ENCODE data around the gene CENPP.

The CENPP gene

GRCh38 chr9:92377876-92378275 is 52.1 kb downstream of the CENPP start:
- Histone ChIP-seq H3K27me3 (ENCODE audit: low read depth) (no peaks in the 10 kb centered on the region), H3K36me3 (replicated peaks) (no peaks in the 10 kb centered on the region), H3K9me3 (no peaks in the 10 kb centered on the region), H3K4me3 (no peak overlapping the region), H3K4me1 (peaks cover 7% of the 10 kb centered on the region)
- in situ Hi-C loops (cut with MboI; ENCODE audit: low sequenced_read_pairs), result no loop called here
- no peak for DNase-seq (ENCODE audit: low spot score in 2 of 2)

GRCh38 chr9:92378865-92379560 is 53.3 kb downstream of the CENPP start:
- Histone ChIP-seq H3K4me1 (peaks cover 7% of the 10 kb centered on the region), H3K36me3 (replicated peaks) (no peaks in the 10 kb centered on the region), H3K27me3 (ENCODE audit: low read depth) (no peaks in the 10 kb centered on the region), H3K4me3 (no peak overlapping the region), H3K9me3 (no peaks in the 10 kb centered on the region)
- peak; percentile 10 to 65 for DNase-seq (ENCODE audit: low spot score in 2 of 2)
- in situ Hi-C loops (cut with MboI; ENCODE audit: low sequenced_read_pairs), result no loop called here

GRCh38 chr9:92380603-92381002 is 54.9 kb downstream of the CENPP start:
- no peak for DNase-seq (ENCODE audit: low spot score in 2 of 2)
- Histone ChIP-seq H3K4me3 (no peak overlapping the region), H3K27me3 (ENCODE audit: low read depth) (no peaks in the 10 kb centered on the region), H3K4me1 (peaks cover 7% of the 10 kb centered on the region), H3K9me3 (no peaks in the 10 kb centered on the region), H3K36me3 (replicated peaks) (no peaks in the 10 kb centered on the region)
- in situ Hi-C loops (cut with MboI; ENCODE audit: low sequenced_read_pairs), result no loop called here

GRCh38 chr9:92381775-92382174 is 56.0 kb downstream of the CENPP start:
- no peaks in the 10 kb centered on the region for H3K36me3 ChIP-seq (replicated peaks)
- DNase-seq (ENCODE audit: low spot score in 2 of 2), result no peak
- no peak overlapping the region for H3K4me3 ChIP-seq
- no peaks in the 10 kb centered on the region for H3K9me3 ChIP-seq
- in situ Hi-C loops (cut with MboI; ENCODE audit: low sequenced_read_pairs), result no loop called here
- no peaks in the 10 kb centered on the region for H3K27me3 ChIP-seq (ENCODE audit: low read depth)
- H3K4me1 ChIP-seq, result peaks cover 7% of the 10 kb centered on the region

GRCh38 chr9:92384375-92384774 is 58.6 kb downstream of the CENPP start:
- Histone ChIP-seq H3K9me3 (no peaks in the 10 kb centered on the region), H3K27me3 (ENCODE audit: low read depth) (no peaks in the 10 kb centered on the region), H3K36me3 (replicated peaks) (no peaks in the 10 kb centered on the region), H3K4me1 (peaks cover 2% of the 10 kb centered on the region), H3K4me3 (no peak overlapping the region)
- in situ Hi-C loops (cut with MboI; ENCODE audit: low sequenced_read_pairs), result no loop called here
- DNase-seq (ENCODE audit: low spot score in 2 of 2), result no peak

GRCh38 chr9:92385001-92385400 is 59.2 kb downstream of the CENPP start:
- no peak for DNase-seq (ENCODE audit: low spot score in 2 of 2)
- in situ Hi-C loops (cut with MboI; ENCODE audit: low sequenced_read_pairs), result no loop called here
- Histone ChIP-seq H3K27me3 (ENCODE audit: low read depth) (no peaks in the 10 kb centered on the region), H3K4me3 (no peak overlapping the region), H3K4me1 (no peaks in the 10 kb centered on the region), H3K36me3 (replicated peaks) (no peaks in the 10 kb centered on the region), H3K9me3 (no peaks in the 10 kb centered on the region)

- Histone ChIP-seq H3K9me3 (no peaks in the 10 kb centered on the region), H3K4me3 (no peak overlapping the region), H3K36me3 (replicated peaks) (no peaks in the 10 kb centered on the region), H3K27me3 (ENCODE audit: low read depth) (no peaks in the 10 kb centered on the region), H3K4me1 (no peaks in the 10 kb centered on the region)
- in situ Hi-C loops (cut with MboI; ENCODE audit: low sequenced_read_pairs), result no loop called here
- no peak for DNase-seq (ENCODE audit: low spot score in 2 of 2)
Observed at GRCh38 chr9:92385477-92385876, 59.7 kb downstream of the CENPP start.

GRCh38 chr9:92385953-92386352 is 60.2 kb downstream of the CENPP start:
- no peaks in the 10 kb centered on the region for H3K27me3 ChIP-seq (ENCODE audit: low read depth)
- no peak for DNase-seq (ENCODE audit: low spot score in 2 of 2)
- no peak overlapping the region for H3K4me3 ChIP-seq
- in situ Hi-C loops (cut with MboI; ENCODE audit: low sequenced_read_pairs), result no loop called here
- no peaks in the 10 kb centered on the region for H3K36me3 ChIP-seq (replicated peaks)
- no peaks in the 10 kb centered on the region for H3K4me1 ChIP-seq
- H3K9me3 ChIP-seq, result no peaks in the 10 kb centered on the region

- Histone ChIP-seq H3K9me3 (no peaks in the 10 kb centered on the region), H3K4me1 (no peaks in the 10 kb centered on the region), H3K36me3 (replicated peaks) (no peaks in the 10 kb centered on the region), H3K27me3 (ENCODE audit: low read depth) (no peaks in the 10 kb centered on the region), H3K4me3 (no peak overlapping the region)
- in situ Hi-C loops (cut with MboI; ENCODE audit: low sequenced_read_pairs), result no loop called here
- DNase-seq (ENCODE audit: low spot score in 2 of 2), result no peak
Observed at GRCh38 chr9:92392690-92393089, 66.9 kb downstream of the CENPP start.

- H3K27me3 ChIP-seq (ENCODE audit: low read depth), result no peaks in the 10 kb centered on the region
- in situ Hi-C loops (cut with MboI; ENCODE audit: low sequenced_read_pairs), result no loop called here
- no peak for DNase-seq (ENCODE audit: low spot score in 2 of 2)
- H3K4me1 ChIP-seq, result no peaks in the 10 kb centered on the region
- no peaks in the 10 kb centered on the region for H3K36me3 ChIP-seq (replicated peaks)
- H3K4me3 ChIP-seq, result no peak overlapping the region
- no peaks in the 10 kb centered on the region for H3K9me3 ChIP-seq
Observed at GRCh38 chr9:92393686-92394085, 67.9 kb downstream of the CENPP start.

- H3K36me3 ChIP-seq (replicated peaks), result no peaks in the 10 kb centered on the region
- in situ Hi-C loops (cut with MboI; ENCODE audit: low sequenced_read_pairs), result no loop called here
- H3K9me3 ChIP-seq, result no peaks in the 10 kb centered on the region
- H3K27me3 ChIP-seq (ENCODE audit: low read depth), result no peaks in the 10 kb centered on the region
- no peaks in the 10 kb centered on the region for H3K4me1 ChIP-seq
- DNase-seq (ENCODE audit: low spot score in 2 of 2), result no peak
- no peak overlapping the region for H3K4me3 ChIP-seq
Observed at GRCh38 chr9:92395617-92396016, 69.9 kb downstream of the CENPP start.

- Histone ChIP-seq H3K4me1 (no peaks in the 10 kb centered on the region), H3K4me3 (no peak overlapping the region), H3K27me3 (ENCODE audit: low read depth) (no peaks in the 10 kb centered on the region), H3K9me3 (no peaks in the 10 kb centered on the region), H3K36me3 (replicated peaks) (no peaks in the 10 kb centered on the region)
- DNase-seq (ENCODE audit: low spot score in 2 of 2), result no peak
- in situ Hi-C loops (cut with MboI; ENCODE audit: low sequenced_read_pairs), result no loop called here
Observed at GRCh38 chr9:92397853-92398252, 72.1 kb downstream of the CENPP start.

GRCh38 chr9:92402360-92402759 is 76.6 kb downstream of the CENPP start:
- Histone ChIP-seq H3K4me3 (no peak overlapping the region), H3K36me3 (replicated peaks) (no peaks in the 10 kb centered on the region), H3K9me3 (no peaks in the 10 kb centered on the region), H3K4me1 (no peaks in the 10 kb centered on the region; the same call in 1 of the 2 replicates), H3K27me3 (ENCODE audit: low read depth) (no peaks in the 10 kb centered on the region)
- in situ Hi-C loops (cut with MboI; ENCODE audit: low sequenced_read_pairs), result no loop called here
- DNase-seq (ENCODE audit: low spot score in 2 of 2), result no peak

- H3K9me3 ChIP-seq, result no peaks in the 10 kb centered on the region
- no peak for DNase-seq (ENCODE audit: low spot score in 2 of 2)
- no peaks in the 10 kb centered on the region for H3K27me3 ChIP-seq (ENCODE audit: low read depth)
- no peak overlapping the region for H3K4me3 ChIP-seq
- in situ Hi-C loops (cut with MboI; ENCODE audit: low sequenced_read_pairs), result no loop called here
- no peaks in the 10 kb centered on the region for H3K36me3 ChIP-seq (replicated peaks)
- no peaks in the 10 kb centered on the region; the same call in 1 of the 2 replicates for H3K4me1 ChIP-seq
Observed at GRCh38 chr9:92402826-92403745, 77.3 kb downstream of the CENPP start.

Data from HAP-1 (cell line).